ENCODE measurements around the gene NSMCE1.
"Not testable (repeated sequence)": the region's sequence is repeated elsewhere in the genome, so short reads cannot be mapped to it uniquely, and the experiment has no call there.

The NSMCE1 gene

GRCh38 chr16:27267037-27267677 is 1.4 kb downstream of the NSMCE1 start:
- no peak for FAIRE-seq

GRCh38 chr16:27265982-27266381 is 2.6 kb downstream of the NSMCE1 start:
- FAIRE-seq = no peak

DNA sequence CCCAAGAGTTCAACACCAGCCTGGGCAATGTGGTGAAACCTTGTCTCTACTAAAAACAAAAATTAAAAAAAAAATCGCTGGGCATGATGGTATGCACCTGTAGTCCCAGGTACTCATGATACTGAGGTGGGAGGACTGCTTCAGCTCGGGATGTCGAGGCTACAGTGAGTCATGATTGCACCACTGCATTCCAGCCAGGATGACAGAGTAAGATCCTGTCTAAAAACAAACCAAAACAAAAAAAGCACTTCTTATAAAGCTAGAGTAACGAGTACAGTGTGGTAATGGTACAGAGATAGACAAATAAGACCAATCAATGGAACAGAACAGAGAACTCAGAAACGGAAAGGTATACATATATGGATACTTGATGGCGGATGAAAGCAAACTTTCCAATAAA is 4.4 kb downstream of the NSMCE1 start:
- no peak for FAIRE-seq

DNA sequence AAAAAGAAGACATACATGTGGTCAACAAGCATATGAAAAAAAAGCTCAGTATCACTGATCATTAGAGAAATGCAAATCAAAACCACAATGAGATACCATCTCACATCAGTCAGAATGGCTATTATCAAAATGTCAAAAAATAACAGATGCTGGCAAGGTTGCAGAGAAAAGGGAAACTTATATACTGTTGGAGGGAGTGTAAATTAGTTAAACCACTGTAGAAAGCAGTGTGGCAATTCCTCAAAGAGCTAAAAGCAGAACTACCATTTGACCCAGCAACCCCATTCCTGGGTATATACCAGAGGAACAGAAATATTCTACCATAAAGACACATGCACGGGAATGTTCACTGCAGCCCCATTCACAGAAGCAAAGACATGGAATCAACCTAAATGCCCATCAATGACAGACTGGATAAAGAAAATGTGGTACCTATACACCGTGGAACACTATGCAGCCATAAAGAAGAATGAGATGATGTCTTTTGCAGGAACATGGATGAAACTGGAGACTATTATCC is 5.6 kb downstream of the NSMCE1 start:
- FAIRE-seq = not testable (repeated sequence)

- no peak for FAIRE-seq
Measured at GRCh38 chr16:27259710-27260109, 8.9 kb downstream of the NSMCE1 start.

DNA sequence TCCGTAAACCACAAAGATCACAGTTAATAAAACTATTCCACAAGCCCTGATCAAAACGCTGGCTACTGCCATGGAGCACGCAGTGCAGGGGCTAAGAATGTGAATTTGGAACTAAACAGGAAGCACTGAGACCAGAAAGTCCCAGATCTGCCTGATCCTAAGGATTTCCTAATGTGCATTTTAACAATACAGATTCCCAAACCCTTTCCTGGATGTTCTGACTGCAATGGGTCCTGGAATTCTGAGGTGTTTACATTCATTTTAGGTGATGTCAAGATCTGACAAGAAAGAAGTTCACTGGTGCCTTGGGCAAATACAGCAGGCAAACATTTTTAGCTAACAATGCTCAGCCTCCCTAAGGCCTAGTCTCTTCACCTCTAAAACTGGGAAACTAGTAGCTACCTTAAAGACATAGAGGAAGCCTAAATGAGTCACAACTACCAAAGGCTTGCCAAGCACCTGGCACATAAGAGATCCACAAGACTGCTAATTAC is 10.3 kb downstream of the NSMCE1 start:
- FAIRE-seq = no peak

DNA sequence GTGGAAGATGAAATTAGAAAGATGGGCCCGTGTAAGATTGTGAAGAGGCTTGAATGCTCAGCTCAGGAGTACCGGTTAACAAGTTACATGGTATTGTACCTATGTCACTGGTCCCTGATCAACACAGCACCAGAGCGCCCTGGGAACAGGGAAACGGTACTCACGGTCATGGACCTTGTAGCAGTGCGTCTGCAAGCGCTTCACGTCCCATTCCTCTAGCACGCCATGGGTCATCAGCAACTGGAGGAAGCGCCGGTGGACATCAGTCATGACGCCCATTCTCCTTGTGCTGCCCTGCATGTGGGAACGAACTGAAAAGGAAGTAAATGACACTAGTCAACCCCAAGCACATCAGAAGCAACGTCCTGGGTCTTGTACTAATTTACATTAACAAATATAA is 11.3 kb downstream of the NSMCE1 start:
- no peak for FAIRE-seq

DNA sequence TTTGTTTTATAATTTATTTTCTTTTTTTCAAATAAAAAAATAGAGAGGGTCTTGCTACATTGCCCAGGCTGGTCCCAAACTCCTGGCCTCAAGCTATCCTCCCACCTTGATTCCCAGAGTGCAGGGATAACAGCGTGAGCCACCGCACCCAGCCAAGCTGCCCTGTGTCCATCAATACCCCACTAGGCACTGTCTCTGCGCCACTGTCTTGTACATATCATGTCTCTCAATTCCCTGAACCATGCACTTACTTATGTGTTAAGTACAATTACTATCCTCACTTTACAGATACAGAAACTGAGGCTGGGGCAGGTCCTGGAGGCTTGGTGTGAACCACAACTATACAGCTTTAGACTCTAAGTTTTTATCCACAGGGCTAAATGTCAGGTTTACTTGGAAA is 11.7 kb downstream of the NSMCE1 start:
- FAIRE-seq = no peak

DNA sequence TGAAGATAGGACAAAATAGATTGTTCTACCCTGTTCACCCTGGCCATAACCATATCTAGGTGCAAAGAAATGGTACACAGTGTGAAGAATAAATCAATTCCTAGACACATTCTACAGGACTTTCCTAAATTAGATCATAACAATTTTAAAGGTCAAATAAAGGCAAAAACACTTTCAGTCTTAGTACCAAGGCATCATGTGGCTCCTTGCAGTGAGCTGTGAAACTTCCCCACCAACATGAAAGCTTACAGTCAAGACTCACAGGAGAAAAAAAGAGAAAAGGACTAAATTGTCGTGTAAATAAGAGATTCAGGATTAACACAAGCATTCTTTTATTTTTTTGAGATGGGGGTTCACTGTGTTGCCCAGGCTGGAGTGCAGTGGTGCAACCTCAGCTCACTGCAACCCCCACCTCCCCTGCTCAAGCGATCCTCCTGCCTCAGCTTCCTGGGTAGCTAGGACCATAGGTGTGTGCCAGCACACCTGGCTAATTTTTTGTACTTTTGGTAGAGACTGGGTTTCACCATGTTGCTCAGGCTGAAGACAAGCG is 14.2 kb downstream of the NSMCE1 start:
- FAIRE-seq = no peak

GRCh38 chr16:27253526-27253930 is 15.0 kb downstream of the NSMCE1 start:
- no peak for FAIRE-seq

DNA sequence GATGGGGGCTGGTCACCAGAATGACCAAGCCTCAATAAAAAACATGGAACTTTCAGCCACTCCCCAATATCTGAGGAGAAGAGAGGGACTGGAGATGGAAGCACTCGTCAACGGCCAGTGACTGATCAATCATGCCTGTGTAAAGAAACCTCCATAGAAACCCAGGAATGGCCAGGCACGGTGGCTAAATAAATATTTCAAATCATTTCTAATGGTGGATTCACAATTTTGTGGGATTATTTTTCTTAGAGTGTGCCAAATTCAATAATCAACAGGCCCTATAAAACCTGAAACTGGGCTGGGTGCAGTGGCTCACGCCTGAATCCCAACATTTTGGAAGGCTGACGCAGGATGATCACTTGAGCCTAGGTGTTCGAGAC is 16.4 kb downstream of the NSMCE1 start:
- FAIRE-seq = no peak

DNA sequence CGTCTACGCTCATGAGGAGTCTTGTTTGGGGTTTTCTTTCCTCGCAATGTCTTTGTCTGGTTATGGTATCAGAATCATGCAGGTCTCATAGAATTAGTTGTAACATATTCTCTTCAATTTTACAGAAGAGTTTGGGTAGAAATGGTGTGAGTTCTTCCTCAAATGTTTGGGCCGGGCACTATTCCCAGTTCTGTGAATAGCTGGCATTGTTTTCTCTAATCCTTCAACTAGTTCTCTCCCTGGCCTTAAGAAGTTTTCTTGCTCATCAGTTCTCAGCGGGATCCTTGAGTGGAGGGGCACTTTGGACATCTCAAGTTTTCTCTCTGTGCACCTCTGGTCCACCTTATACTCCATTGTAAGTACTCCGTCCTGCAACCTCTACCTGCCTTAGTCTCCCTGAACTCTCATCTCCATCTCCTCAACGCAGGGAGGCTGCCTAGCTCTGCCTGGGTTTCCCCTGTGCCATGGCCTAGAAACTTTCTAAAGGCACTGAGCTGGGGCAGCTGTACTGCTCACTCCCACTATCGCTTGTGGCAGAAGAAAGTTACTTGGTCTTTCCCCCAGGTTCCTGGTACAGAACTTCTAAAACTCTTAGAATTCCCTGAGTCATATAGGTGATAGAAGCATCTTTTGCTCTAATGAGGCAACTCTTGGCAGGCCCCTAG is 16.9 kb downstream of the NSMCE1 start:
- no peak for FAIRE-seq

- FAIRE-seq = not testable (repeated sequence)
Measured at GRCh38 chr16:27248886-27249285, 19.7 kb downstream of the NSMCE1 start.

DNA sequence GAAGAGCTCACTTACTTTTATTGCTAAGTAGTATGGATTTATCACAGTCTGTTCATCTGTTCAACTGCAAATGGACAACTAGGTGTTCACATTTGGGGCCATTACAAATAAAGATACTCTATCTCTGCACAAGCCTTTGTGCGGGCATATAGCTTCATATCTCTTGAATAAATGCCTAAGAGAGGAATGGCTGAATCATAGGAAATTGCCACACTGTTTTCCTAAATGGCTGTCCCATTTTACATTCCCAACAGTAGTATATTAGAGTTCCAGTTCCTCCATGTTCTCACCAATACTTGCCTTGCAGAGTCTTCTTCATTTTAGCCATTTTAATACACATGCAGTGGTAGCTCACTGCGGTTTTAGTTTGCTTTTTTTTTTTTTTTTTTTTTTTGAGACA is 20.5 kb downstream of the NSMCE1 start:
- no peak for FAIRE-seq

GRCh38 chr16:27247076-27247475 is 21.5 kb downstream of the NSMCE1 start:
- FAIRE-seq = not testable (repeated sequence)

- FAIRE-seq = no peak
Measured at GRCh38 chr16:27246439-27246838, 22.1 kb downstream of the NSMCE1 start.

DNA sequence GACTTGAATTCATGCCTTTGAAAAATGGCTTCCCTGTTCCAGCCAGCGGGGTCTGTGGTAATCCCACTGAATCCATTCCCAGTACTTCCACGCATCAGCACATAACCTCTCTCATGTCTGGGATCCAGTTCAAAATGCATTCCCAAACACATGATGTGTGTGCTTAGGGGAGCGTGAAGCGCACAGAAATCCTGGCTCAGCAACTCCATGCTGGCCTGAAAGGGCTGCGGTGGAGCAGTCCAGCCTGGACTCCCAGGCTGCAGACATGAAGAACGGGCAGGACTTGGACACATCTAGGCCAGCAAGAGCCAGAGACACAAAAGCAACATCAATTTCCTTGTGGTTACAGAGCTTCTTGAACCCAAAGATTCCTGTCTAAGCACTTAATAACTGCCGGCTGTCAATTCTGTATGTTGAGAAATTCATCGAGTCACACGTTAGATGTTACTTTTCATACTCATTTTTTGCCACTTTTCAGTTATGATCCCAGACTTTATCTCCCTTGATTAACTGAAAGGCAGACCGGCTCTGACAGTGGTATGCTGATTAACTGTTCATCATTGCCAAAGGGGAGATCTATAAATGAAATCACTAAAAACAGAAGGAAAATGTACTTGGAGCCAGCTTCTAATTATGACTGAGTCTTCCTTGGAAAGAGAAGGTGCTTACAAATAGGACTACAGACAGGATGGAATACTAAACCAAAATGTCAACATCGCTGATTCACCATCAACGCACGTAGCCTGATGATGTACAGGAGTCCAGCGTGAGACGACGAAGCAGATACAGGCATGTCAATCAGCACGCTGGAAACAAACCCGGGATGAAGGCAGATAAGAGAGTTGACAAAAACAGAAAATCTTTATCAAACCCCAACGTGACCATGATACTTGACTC is 23.0 kb downstream of the NSMCE1 start:
- no peak for FAIRE-seq

DNA sequence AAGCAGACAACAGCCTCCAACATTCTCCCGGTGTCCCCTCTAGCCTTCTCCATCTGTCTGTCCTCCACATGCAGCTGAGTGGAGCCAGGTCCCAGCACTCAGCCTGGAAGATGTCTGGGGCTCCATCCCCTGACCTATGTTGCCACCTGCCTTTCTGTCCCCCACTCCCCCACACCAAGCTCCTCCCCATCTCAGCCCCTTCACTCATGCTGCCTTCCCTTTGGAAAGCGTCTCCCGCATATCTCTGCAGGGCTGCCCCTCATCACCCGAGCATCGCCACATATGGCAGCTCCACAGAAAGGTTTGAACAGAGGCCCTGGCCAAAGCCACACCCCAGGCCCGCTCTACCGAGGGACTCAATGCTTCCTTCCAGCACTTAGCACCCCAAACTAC is 24.2 kb downstream of the NSMCE1 start:
- FAIRE-seq = no peak

DNA sequence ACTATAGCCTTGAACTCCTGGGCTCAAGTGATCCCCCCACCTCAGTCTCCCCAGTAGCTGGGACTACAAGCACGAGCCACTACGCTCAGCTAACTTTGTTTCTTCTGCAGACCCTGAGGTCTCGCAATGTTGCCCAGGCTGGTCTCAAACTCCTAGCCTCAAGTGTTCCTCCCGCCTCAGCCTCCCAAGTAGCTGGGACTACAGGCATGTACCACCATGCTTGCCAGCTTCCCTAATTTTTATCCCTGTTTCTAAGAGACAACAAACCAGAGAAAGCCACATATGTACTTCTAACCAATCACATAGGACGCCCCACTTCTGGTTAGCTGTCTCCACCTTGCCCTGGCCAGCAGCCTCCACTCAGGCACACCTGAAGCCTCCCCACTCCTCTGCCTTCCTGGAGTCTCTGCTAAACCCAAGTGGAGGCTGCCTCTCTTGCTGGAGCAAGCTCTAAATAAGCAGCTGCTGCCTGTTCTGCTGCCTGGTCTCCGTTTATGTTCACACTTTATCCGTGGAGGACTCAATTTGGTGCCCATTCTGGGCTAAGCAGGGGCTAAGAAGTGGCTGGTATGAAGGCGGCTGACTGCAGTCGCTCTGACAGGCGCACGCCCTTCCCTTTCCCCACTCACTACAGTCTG is 24.7 kb downstream of the NSMCE1 start:
- no peak for FAIRE-seq

GRCh38 chr16:27242868-27243590 is 25.5 kb downstream of the NSMCE1 start:
- no peak for FAIRE-seq

DNA sequence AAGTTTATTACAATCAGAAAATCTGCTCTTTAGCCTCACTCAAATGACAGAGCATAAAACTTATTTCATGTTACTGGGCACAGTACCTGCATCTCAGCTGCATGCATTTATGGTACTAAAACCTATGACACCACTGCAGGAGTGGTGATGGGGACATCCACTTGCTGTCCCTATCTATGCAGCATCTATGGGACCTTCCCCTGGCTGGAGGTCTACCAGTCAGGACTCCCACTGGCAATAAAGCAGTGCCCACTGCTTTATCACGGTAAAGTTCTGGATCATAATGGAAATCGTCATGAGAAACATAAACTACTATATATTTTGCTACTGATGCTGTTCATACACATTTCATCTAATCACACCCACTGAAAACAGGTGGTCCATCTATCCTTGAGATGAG is 26.2 kb downstream of the NSMCE1 start:
- no peak for FAIRE-seq

GRCh38 chr16:27241658-27242057 is 26.9 kb downstream of the NSMCE1 start:
- FAIRE-seq = no peak

Data from A204.1 (cell line).